Stimulated activated CD4-positive, alpha-beta T cell treated with anti-CD3 and anti-CD28 coated beads, Interleukin-4, amount 100 ng/mL, for 4 hours (primary cell): Measurements from ENCODE around the gene DNAH6.
"Not testable (repeated sequence)": the region's sequence is repeated elsewhere in the genome, so short reads cannot be mapped to it uniquely, and the experiment has no call there.

Experiments used
- DNase-seq, 2 experiments: peaks; one replicate each; pipeline ENCODE4 v3.0.0-alpha.2; 2020

DNAH6 gene

GRCh38 chr2:84515788-84516187 lies 510 bp upstream of the DNAH6 start:
- no peak for DNase-seq

GRCh38 chr2:84519332-84519957 lies 3.1 kb downstream of the DNAH6 start:
- no peak for DNase-seq

- no peak for DNase-seq
Measured at GRCh38 chr2:84526562-84526961, 10.3 kb downstream of the DNAH6 start.

GRCh38 chr2:84527137-84528129 lies 11.1 kb downstream of the DNAH6 start:
- DNase-seq = peak in 1 of 2 experiments; percentile 5

GRCh38 chr2:84532291-84532690 lies 16.0 kb downstream of the DNAH6 start:
- no peak for DNase-seq

GRCh38 chr2:84534225-84534624 lies 17.9 kb downstream of the DNAH6 start:
- DNase-seq = no peak

DNA sequence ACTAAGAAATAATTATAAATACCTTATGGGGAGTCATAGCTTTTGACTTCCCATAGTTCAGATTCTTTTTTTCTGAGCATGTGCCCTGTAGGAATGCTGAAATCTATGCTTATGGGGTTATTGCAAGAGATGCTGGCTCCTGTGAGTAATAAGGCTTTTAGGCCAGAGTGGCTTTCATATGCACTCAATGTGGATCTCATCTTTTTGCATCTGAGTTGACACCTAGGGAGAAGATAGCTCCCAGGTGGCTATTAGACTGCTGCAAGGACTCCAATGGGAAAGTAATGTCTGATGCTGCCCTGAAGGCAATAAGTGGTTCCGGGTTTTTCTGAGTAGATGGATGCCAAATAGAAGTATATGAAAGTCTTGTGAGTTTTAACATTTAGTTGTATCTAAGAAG lies 21.0 kb downstream of the DNAH6 start:
- no peak for DNase-seq

DNA sequence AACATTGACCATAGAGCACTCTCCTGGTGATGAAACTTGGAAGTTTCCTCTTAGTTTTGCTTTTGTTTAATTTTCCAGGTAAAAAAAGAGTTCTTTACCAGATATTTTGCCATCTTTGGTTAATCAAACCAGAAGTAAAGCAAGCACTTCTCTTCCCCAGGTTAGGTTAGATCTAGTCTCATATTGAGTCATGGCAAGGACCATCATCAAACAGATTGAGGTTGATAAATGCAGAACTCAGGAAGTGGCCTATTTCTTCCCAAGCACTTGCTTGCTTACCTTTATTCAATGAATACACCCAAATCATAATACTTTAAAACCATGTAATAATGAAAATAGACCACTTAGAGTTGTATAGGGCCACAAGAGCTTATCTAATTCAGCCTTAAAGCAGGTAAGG lies 23.4 kb downstream of the DNAH6 start:
- no peak for DNase-seq

DNA sequence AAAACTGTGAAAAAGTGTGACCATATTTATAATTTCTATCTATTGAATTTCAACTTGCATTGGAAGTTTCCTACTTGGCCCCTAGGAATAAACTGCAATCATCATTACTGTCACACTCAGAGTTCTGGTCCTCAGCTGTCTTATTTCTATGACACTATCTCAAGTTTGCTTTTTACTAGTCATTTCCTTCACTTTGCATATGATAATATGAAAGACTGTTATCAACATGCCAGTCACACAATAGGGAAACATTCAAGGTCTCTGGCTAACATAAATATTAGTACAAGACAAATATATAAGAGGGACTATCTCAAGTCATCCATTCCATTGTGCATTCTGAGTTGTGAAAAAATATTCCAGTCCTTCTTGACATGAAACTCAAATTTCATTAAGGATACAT lies 28.7 kb downstream of the DNAH6 start:
- no peak for DNase-seq

DNA sequence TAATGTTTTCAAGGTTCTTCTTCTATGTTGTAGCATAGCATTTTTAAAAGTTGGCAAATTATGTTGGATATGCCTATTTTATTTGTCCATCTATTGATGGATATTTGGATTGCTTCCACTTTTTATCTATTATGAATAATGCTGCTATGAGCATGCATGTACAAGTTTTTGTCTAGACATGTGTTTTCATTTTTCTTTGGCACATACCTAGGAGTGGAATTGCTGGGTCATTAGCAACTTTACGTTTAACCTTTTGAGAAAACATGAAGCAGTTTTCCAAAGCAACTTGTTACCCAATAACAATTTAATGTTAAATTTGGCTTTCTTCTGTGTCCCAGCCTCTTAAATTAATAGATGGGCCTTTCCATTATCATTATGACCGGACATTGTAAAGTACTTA lies 30.3 kb downstream of the DNAH6 start:
- DNase-seq = no peak

DNA sequence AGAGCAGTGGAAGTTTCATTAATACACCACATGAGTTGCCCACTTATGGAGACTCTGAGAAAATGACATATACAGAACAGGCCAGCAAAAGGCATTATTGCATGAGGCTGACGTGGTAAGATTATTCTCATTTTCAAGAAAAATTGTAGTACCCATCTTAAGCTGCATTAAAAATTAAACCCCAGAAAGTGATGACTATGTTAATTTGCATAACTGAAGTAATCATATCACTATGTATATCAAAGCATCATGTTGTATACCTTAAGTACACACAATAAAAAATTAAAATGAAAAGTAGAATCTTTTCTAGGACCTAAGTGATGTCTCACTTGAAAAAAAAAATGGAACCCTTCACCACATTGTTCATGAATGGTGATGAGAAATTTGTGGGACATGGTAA lies 32.0 kb downstream of the DNAH6 start:
- no peak for DNase-seq

DNA sequence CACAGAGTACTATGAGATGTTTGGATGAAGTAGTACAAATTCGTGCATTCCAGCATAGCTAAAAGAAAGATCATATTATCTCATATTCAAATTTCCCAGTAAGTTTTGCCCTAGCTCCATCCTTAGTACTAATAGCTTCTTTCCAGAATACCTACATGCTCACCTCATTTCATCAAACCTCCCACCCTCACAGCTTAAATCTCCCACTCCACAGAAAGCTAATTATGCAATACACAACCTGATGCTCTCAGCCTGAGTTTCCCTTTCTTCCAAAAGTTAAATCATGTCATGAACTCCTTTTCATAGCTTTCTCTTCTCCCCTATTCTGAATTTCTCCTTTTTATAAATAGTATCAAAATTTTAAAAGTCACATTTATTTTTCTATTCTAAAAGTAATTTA lies 34.6 kb downstream of the DNAH6 start:
- DNase-seq = no peak

DNA sequence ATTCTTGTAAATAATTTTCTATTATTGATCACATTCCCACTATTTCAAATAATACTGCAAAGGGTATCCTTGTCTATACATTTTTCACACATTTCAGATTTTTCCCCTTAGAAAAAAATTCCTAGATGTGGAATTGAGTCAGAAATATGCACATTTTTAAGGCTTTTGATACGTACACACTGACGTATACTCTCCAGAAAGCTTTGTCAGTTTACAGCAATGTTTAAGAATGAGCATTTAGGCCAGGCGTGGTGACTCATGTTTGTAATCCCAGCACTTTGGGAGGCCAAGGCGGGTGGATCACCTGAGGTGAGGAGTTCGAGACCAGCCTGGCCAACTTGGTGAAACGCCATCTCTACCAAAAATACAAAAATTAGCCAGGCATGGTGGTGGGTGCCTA lies 35.2 kb downstream of the DNAH6 start:
- DNase-seq = not testable (repeated sequence)

DNA sequence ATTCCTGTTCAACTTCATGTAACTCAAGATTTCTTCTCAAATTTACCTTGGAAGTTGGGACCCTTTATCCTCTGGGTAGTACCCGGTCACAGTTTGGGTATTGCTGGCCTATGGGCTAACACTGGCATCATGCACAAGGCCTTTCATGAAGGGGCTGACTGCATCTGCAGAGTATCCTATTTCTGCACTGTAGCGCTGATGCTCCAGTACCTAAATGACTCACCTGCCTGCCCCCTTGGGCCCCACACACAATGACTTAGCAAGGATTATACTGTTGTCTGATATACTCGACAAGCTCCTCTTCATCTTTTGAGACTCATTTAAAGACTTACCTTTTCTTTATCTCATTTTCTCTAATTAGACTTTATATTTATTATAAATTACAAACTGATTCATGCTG lies 39.9 kb downstream of the DNAH6 start:
- peak in 1 of 2 experiments; percentile 18 for DNase-seq

GRCh38 chr2:84559838-84560237 lies 43.5 kb downstream of the DNAH6 start:
- no peak for DNase-seq

- no peak for DNase-seq
Measured at GRCh38 chr2:84579661-84580060, 63.4 kb downstream of the DNAH6 start.

- no peak for DNase-seq
Measured at GRCh38 chr2:84603911-84604310, 87.6 kb downstream of the DNAH6 start.

DNA sequence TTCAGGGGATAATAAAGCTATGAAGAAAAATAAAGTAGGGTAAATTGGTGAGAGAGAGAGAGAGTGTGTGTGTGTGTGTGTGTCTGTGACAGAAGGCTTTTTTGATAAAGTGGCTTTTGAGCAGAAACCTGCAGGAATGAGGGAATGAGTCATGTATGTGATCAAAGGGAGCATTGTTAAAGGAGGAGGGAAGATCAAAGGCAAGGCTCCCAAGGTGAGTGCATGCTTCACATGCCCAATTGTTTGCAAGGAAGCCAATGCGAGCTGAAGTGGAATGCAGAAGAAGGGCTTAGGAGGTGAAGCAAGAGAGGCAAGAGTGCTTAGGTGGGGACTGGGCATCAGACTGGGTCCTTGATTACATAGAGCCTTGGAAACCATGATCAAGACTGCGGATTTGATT lies 96.8 kb downstream of the DNAH6 start:
- DNase-seq = no peak

GRCh38 chr2:84619794-84620371 lies 103.6 kb downstream of the DNAH6 start:
- no peak for DNase-seq

DNA sequence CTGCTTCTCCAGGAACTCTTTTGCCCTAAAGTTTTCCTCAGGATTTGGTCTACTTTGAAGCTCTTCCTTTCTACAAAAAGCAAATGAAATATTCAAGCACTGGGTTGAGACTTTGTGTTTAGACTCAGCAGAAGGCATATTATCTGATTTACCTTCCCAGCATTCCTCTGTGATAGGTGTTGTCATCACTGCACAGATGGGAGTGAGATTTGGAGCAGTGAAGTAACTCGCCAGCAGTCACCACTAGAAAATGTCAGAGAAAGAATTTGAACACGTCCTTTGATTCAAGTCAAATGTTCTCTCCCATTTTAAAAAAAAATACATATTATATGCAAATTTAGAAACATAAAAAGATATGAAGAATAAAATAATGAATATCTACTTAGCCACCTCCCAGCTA lies 112.2 kb downstream of the DNAH6 start:
- no peak for DNase-seq

DNA sequence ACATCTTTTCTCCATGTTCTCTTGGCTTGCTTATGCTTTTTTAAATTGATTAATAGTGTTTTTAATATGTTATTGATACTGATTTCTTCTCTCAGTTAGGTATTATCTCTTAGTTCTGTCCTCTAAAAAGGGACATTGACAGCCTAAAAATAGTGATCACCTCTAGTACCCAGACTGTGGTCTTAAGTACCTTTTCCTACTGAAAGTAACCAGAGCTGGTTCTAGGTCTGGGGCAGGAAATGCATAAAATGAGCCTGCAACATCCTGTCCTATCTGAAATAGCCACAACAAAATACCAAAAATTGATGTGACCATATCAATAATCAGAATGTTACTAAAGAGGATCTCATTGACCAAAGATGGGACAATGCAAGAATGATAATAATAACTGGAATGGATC lies 113.3 kb downstream of the DNAH6 start:
- no peak for DNase-seq

DNA sequence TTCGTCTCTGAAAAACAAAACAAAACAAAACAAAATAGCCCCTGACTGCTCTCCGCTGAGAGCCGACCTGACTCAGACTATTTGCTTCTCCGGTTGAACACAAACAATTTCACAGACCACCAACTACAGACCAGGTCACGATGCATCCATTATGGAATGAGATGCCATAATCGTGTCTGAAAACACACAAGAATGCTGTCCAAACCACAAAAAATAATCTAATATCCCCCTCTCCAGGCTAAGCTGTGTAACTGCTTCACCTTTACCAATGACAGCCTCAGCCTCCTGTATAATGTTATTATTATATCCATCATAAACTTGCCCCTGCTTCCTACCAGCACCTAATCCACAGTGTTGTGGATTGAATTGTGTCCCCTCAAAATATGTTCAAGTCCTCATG lies 114.7 kb downstream of the DNAH6 start:
- no peak for DNase-seq

DNA sequence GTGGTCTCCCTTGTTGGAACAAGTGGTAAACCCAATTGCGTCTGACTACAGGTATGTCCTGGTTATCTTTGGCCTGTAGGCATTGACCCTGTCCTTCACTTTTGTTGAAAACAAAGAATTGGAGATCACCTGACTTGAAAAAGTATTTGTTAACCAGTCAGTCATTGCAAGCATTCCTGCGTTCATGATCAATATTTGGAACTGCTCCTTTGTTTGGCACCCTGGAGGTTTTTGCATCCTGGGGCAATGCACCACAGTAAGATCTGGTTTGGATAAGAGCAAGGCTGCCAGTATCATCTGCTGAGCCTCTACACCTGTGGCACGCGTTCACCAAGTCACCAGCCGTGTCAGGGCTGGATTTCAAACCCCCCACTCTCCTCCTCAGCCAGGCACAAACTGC lies 115.7 kb downstream of the DNAH6 start:
- DNase-seq = no peak
